Endodermal cell (in vitro differentiated cells): ENCODE results near the gene ADAM15. TPM values are rescaled to one million over a fixed set of nuclear protein-coding genes. Genes with fewer than 3 reads are reported as not detected.

Experiments used
- DNase-seq: peaks from one replicate; pipeline ENCODE4 v3.0.0-alpha.2; 2017
- H3K27ac ChIP-seq: 2 replicates; pipeline ENCODE4 v1.5.1; 2013; ENCODE audit warnings: mild to moderate bottlenecking, low read depth, low read length, moderate library complexity
- H3K27me3 ChIP-seq: 2 replicates; pipeline ENCODE4 v1.6.1; 2013; ENCODE audit warnings: mild to moderate bottlenecking, low read length, moderate library complexity; ENCODE audit not compliant: insufficient read depth, control insufficient read depth, poor library complexity, severe bottlenecking
- H3K36me3 ChIP-seq: 2 replicates; pipeline ENCODE4 v1.7.0; 2013; ENCODE audit warnings: mild to moderate bottlenecking, low read length, moderate library complexity; ENCODE audit not compliant: control insufficient read depth, insufficient read depth
- H3K4me1 ChIP-seq: one replicate; pipeline ENCODE4 v1.7.0; 2013; ENCODE audit warnings: low read length; ENCODE audit not compliant: control insufficient read depth, insufficient read depth
- H3K4me3 ChIP-seq: 2 replicates; pipeline ENCODE4 v1.5.1; 2013; ENCODE audit warnings: mild to moderate bottlenecking, low read length, moderate library complexity
- H3K9ac ChIP-seq: 2 replicates; pipeline ENCODE4 v1.6.1; 2013; ENCODE audit warnings: mild to moderate bottlenecking, low read length, moderate library complexity; ENCODE audit not compliant: poor library complexity, severe bottlenecking; ENCODE audit errors: extremely low read depth
- H3K9me3 ChIP-seq: 2 replicates; pipeline ENCODE4 v1.6.1; 2013; ENCODE audit warnings: mild to moderate bottlenecking, low read length, moderate library complexity; ENCODE audit not compliant: control insufficient read depth
- H3K27ac Mint-ChIP-seq: 2 replicates; pipeline ENCODE4 v1.8.0; 2020; ENCODE audit warnings: mixed read lengths
- H3K27me3 Mint-ChIP-seq: 2 replicates; pipeline ENCODE4 v1.8.0; 2021; ENCODE audit warnings: mild to moderate bottlenecking, mixed read lengths; ENCODE audit not compliant: insufficient read depth
- H3K36me3 Mint-ChIP-seq: 2 replicates; pipeline ENCODE4 v1.8.0; 2020; ENCODE audit warnings: low read depth, mixed read lengths
- H3K4me1 Mint-ChIP-seq: 2 replicates; pipeline ENCODE4 v1.8.0; 2020; ENCODE audit warnings: mixed read lengths
- H3K4me3 Mint-ChIP-seq: 2 replicates; pipeline ENCODE4 v1.8.0; 2020; ENCODE audit warnings: mild to moderate bottlenecking, moderate library complexity, mixed read lengths
- H3K9me3 Mint-ChIP-seq: 2 replicates; pipeline ENCODE4 v1.8.0; 2020; ENCODE audit warnings: mild to moderate bottlenecking, mixed read lengths
- WGBS, 2 experiments: methylation state at CpG; one replicate each; pipeline versions ENCODE4 v1.1.5 to v1.1.7; 2013; ENCODE audit warnings: missing lambda C conversion rate in 2 of 2, mixed read lengths in 1 of 2; ENCODE audit not compliant: insufficient coverage in 1 of 2, insufficient read length in 1 of 2; 5-methylcytosine and 5-hydroxymethylcytosine counted together
- total RNA-seq, 2 donors: library from RNA; stranded (reverse); fragmentation: NEBNext Ultra II Directional in 1 of 2; extraction: Animal tissue kit (Norgen Biotek cat#: 25700) in 1 of 2; gene quantifications; 2 replicates in 1 of 2; 3 replicates in 1 of 2; pipeline ENCODE4 v1.2.1, GENCODE V29; 2021
- TF ChIP-seq, protein P1 (sequence below): fragments of 200-600 bp; sonication (generic); conservative IDR thresholded peaks from 2 replicates; pipeline ENCODE4 v1.5.0; 2021; ENCODE audit warnings: antibody characterized with exemption, mild to moderate bottlenecking

Gene ADAM15
- total RNA-seq, 2 donors from 2014 or later, result 13.4 to 16.5 TPM

DNA sequence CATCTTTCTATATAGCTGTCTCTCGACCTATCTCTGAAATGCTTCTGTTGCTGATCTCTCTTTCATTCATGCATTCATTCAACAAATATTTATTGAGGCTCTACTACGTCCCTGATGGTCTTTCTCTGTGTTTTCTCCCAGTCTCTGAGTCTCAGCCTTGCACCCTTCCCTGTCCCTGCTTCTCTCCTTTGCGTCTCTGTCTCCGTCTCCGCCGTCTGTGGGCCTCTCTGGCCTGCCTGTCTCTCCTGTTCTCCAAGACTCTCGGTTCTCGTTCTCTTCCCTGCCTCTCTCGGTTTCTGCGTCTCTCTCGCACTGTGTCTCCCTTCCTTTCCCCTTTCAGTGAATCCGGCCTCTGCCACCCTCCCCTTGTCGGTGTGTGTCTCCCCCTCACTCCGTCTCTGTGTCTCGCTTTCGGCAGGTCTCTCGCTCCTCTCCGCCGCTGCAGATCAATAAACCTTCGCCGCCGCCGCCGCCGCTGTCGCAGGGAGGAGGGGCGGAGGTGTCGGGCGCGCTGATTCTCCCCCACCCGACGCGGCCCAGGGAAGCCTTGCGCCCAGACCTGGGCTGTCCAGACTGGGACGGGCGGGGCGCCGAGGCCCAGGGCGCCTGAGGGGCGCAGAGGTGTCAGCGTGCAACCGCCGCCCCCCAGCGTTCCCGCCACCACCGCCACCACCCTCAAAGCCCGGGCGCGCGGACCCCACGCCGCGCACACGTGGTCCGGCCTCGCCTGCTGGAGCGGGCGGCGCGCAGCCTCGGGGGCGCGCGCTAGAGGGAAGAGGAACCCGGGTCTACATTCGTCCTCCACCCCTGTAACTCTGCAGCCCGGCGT is 30.6 kb downstream of the ADAM15 start:
- Histone ChIP-seq H3K36me3 (no peaks in the 10 kb centered on the region), H3K27me3 (peaks cover 58% of the 10 kb centered on the region), H3K27ac (no peak overlapping the region), H3K9me3 (no peaks in the 10 kb centered on the region), H3K4me3 (peak overlapping the region; percentile 68), H3K9ac (no peak overlapping the region), H3K4me1 (no peaks in the 10 kb centered on the region)
- Mint-ChIP-seq H3K27ac (no peak overlapping the region), H3K4me1 (peaks cover 31% of the 10 kb centered on the region), H3K4me3 (peak overlapping the region; percentile 57), H3K36me3 (no peaks in the 10 kb centered on the region), H3K27me3 (peaks cover 73% of the 10 kb centered on the region), H3K9me3 (no peaks in the 10 kb centered on the region)
- TF ChIP-seq, protein P1, sequence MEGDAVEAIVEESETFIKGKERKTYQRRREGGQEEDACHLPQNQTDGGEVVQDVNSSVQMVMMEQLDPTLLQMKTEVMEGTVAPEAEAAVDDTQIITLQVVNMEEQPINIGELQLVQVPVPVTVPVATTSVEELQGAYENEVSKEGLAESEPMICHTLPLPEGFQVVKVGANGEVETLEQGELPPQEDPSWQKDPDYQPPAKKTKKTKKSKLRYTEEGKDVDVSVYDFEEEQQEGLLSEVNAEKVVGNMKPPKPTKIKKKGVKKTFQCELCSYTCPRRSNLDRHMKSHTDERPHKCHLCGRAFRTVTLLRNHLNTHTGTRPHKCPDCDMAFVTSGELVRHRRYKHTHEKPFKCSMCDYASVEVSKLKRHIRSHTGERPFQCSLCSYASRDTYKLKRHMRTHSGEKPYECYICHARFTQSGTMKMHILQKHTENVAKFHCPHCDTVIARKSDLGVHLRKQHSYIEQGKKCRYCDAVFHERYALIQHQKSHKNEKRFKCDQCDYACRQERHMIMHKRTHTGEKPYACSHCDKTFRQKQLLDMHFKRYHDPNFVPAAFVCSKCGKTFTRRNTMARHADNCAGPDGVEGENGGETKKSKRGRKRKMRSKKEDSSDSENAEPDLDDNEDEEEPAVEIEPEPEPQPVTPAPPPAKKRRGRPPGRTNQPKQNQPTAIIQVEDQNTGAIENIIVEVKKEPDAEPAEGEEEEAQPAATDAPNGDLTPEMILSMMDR, result no peak
- peak; percentile 79 for DNase-seq
- 4 to 5% methylated on average over 28 to 68 of the region's 68 CpGs for WGBS, 2 experiments

DNA sequence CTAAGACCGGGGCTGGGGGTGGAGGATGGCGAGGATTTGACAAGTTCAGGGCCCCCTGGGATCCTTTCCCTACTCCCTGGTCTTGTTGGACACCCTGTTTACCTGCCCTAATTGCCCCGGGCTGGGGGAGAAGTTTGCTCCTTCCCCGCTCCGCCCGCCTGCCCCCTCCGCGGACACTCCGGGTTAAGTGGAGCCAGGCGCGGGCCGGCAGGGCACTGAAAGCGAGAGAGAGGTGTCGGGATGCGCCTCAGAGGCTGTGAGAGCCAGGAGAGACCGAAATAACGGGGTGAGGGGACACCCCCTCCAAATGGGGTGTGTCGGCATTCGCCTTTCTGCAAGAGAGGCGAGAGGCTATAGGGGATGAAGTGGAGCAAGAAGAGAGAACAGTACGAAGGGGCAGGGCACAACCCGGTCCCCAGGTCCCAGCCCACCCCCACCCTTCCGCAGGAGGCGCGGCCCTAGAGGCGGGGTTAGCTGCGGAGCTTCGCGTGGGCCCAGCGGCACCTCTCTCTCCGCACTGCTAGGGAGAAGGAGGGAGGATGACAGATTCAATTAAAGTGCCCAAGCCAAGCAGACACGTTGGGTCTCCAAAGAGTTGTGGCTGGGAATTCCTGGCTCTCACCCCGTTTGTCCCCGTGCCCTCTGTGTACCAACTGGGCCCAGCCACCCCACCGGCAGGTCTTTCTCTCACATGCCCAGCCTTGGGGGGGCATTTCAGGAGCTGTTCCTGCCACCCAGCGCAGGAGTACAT is 31.4 kb downstream of the ADAM15 start:
- no peaks in the 10 kb centered on the region for H3K9me3 ChIP-seq
- peak; percentile 64 for DNase-seq
- TF ChIP-seq, protein P1, result no peak
- no peak overlapping the region for H3K4me3 ChIP-seq
- WGBS, 2 experiments, result 13 to 14% methylated on average over 14 to 36 of the region's 36 CpGs
- H3K9ac ChIP-seq, result no peak overlapping the region
- Mint-ChIP-seq H3K4me1 (peaks cover 24% of the 10 kb centered on the region), H3K27ac (no peak overlapping the region), H3K9me3 (no peaks in the 10 kb centered on the region), H3K4me3 (peak overlapping the region; percentile 23), H3K36me3 (no peaks in the 10 kb centered on the region), H3K27me3 (peaks cover 72% of the 10 kb centered on the region)
- H3K4me1 ChIP-seq, result no peaks in the 10 kb centered on the region
- H3K27ac ChIP-seq, result no peak overlapping the region
- peaks cover 58% of the 10 kb centered on the region for H3K27me3 ChIP-seq
- no peaks in the 10 kb centered on the region for H3K36me3 ChIP-seq

DNA sequence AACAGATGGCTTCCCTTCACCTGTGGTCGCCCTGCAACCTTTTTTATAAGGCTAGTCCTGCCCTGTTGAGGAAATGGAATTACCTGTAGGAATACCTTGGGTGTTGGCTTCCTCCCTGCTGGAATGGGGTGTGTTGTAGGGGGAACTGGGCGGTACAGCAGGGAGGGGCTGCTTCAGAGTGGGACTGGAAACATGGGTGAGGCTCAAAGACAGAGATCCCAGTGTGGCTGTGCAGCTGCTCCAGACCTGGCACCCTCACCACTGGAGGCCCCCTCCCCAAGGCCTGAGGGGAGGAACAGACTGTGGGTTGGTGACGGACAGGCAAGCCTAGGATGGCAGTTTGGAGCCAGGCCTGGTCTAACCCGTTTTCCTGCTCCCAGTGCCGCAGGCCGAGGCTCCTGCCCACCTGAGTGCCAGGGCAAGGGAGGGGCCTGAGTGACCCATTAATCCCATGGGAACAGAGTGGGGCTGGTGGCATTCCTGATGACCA is 32.0 kb downstream of the ADAM15 start:
- H3K9me3 Mint-ChIP-seq, result no peaks in the 10 kb centered on the region
- no peak overlapping the region for H3K4me3 Mint-ChIP-seq
- no peak overlapping the region for H3K27ac Mint-ChIP-seq
- peaks cover 17% of the 10 kb centered on the region for H3K4me1 Mint-ChIP-seq
- H3K4me1 ChIP-seq, result no peaks in the 10 kb centered on the region
- TF ChIP-seq, protein P1, result no peak
- no peak overlapping the region for H3K4me3 ChIP-seq
- H3K27ac ChIP-seq, result no peak overlapping the region
- H3K27me3 Mint-ChIP-seq, result peaks cover 68% of the 10 kb centered on the region
- H3K36me3 ChIP-seq, result no peaks in the 10 kb centered on the region
- 75 to 78% methylated on average over 4 to 6 of the region's 6 CpGs for WGBS, 2 experiments
- H3K9ac ChIP-seq, result no peak overlapping the region
- H3K9me3 ChIP-seq, result no peaks in the 10 kb centered on the region
- no peaks in the 10 kb centered on the region for H3K36me3 Mint-ChIP-seq
- DNase-seq, result no peak
- peaks cover 58% of the 10 kb centered on the region for H3K27me3 ChIP-seq
